HEK293T (cell line): ENCODE measurements around the gene HOXC5.

Experiments used
- CTCF ChIA-PET: fragments of 350-600 bp; formaldehyde crosslinking; extraction: SDS; loops from one replicate; lab custom pipeline; 2021; ENCODE audit warnings: antibody characterized with exemption, inconsistent platforms; lab: Yijun Ruan, JAX
- POLR2A ChIA-PET: fragments of 350-600 bp; formaldehyde crosslinking; extraction: SDS; loops from one replicate; lab custom pipeline; 2020; ENCODE audit warnings: antibody characterized with exemption, inconsistent platforms; lab: Yijun Ruan, JAX
- DNase-seq: peaks from one replicate; pipeline ENCODE4 v3.0.0; 2012; ENCODE audit warnings: mixed read lengths; ENCODE audit errors: extremely low spot score
- ARNT ChIP-seq: fragments of 450-650 bp; IDR thresholded peaks from 2 replicates; pipeline ENCODE4 v1.6.1; 2017; ENCODE audit warnings: mild to moderate bottlenecking
- BHLHE40 ChIP-seq: fragments of 450-650 bp; IDR thresholded peaks from 2 replicates; pipeline ENCODE4 v1.6.1; 2016; ENCODE audit warnings: mild to moderate bottlenecking, moderate library complexity, borderline replicate concordance
- CTBP1 ChIP-seq: fragments of 450-650 bp; IDR thresholded peaks from 2 replicates; pipeline ENCODE4 v1.6.1; 2016; ENCODE audit warnings: borderline replicate concordance
- ELF4 ChIP-seq: fragments of 450-650 bp; IDR thresholded peaks from 2 replicates; pipeline ENCODE4 v1.6.1; 2017; ENCODE audit warnings: antibody characterized with exemption
- FOXA1 ChIP-seq: fragments of 450-650 bp; IDR thresholded peaks from 2 replicates; pipeline ENCODE4 v1.6.1; 2016; ENCODE audit warnings: mild to moderate bottlenecking
- FOXK2 ChIP-seq: fragments of 450-650 bp; IDR thresholded peaks from 2 replicates; pipeline ENCODE4 v1.6.1; 2016; ENCODE audit warnings: mild to moderate bottlenecking
- FOXM1 ChIP-seq: fragments of 450-650 bp; IDR thresholded peaks from 2 replicates; pipeline ENCODE4 v1.6.1; 2017; ENCODE audit warnings: mild to moderate bottlenecking, borderline replicate concordance
- HDGF ChIP-seq: fragments of 450-650 bp; IDR thresholded peaks from 2 replicates; pipeline ENCODE4 v1.6.1; 2017; ENCODE audit warnings: antibody characterized with exemption, borderline replicate concordance
- L3MBTL2 ChIP-seq: fragments of 450-650 bp; conservative IDR thresholded peaks from 2 replicates; pipeline ENCODE4 v1.6.1; 2016; ENCODE audit warnings: mild to moderate bottlenecking
- LEF1 ChIP-seq: fragments of 450-650 bp; IDR thresholded peaks from 2 replicates; pipeline ENCODE4 v1.6.1; 2017; ENCODE audit warnings: mild to moderate bottlenecking, borderline replicate concordance
- NFRKB ChIP-seq: fragments of 450-650 bp; IDR thresholded peaks from 2 replicates; pipeline ENCODE4 v1.6.1; 2016; ENCODE audit warnings: mild to moderate bottlenecking, moderate library complexity
- PKNOX1 ChIP-seq: fragments of 450-650 bp; IDR thresholded peaks from 2 replicates; pipeline ENCODE4 v1.6.1; 2016
- SP1 ChIP-seq: fragments of 450-650 bp; IDR thresholded peaks from 2 replicates; pipeline ENCODE4 v1.6.1; 2017
- SUZ12 ChIP-seq: fragments of 450-650 bp; IDR thresholded peaks from 2 replicates; pipeline ENCODE4 v1.6.1; 2016; ENCODE audit warnings: mild to moderate bottlenecking
- TARDBP ChIP-seq: fragments of 450-650 bp; IDR thresholded peaks from 2 replicates; pipeline ENCODE4 v1.6.1; 2016
- ZNF384 ChIP-seq: fragments of 450-650 bp; IDR thresholded peaks from 2 replicates; pipeline ENCODE4 v1.6.1; 2016

Gene HOXC5

GRCh38 chr12:54042970-54043853 lies 10.4 kb downstream of the HOXC5 start:
- DNase-seq, result no peak
- TF ChIP-seq ARNT (no peak), SP1 (no peak), L3MBTL2 (no peak), HDGF (no peak), FOXM1 (no peak)
- POLR2A ChIA-PET, result interaction anchor here (8.0 kb wide), 1 partner anchor 9 kb away, joined by 117 read pairs; the partner anchor contains the start of gene HOXC4
- CTCF ChIA-PET, result no interaction called here

- TF ChIP-seq L3MBTL2 (no peak), ELF4 (no peak), BHLHE40 (no peak), FOXA1 (no peak), ZNF384 (no peak), SUZ12 (no peak), NFRKB (no peak), CTBP1 (no peak), PKNOX1 (no peak), TARDBP (no peak), FOXK2 (no peak), LEF1 (no peak), HDGF (no peak), FOXM1 (no peak), ARNT (no peak), SP1 (no peak)
- ChIA-PET POLR2A (no interaction called here), CTCF (interaction anchor here (0.6 kb wide), 1 partner anchor 12 kb away, joined by 9 read pairs; no protein-coding TSS in a partner anchor)
- DNase-seq, result no peak
Observed at GRCh38 chr12:54044425-54045103, 11.7 kb downstream of the HOXC5 start.

- no peak for TF ChIP-seq SUZ12
- no peak for TF ChIP-seq LEF1
- TF ChIP-seq CTBP1, result no peak
- TF ChIP-seq FOXK2, result no peak
- no peak for TF ChIP-seq ZNF384
- TF ChIP-seq NFRKB, result no peak
- TF ChIP-seq HDGF, result no peak
- no peak for TF ChIP-seq TARDBP
- ChIA-PET CTCF (interaction anchor here (0.6 to 0.8 kb wide), 2 partner anchors 11 to 13 kb away, joined by 3 to 9 read pairs; no protein-coding TSS in a partner anchor), POLR2A (no interaction called here)
- DNase-seq, result no peak
Observed at GRCh38 chr12:54045401-54045800, 12.6 kb downstream of the HOXC5 start.

GRCh38 chr12:54045868-54046521 lies 13.1 kb downstream of the HOXC5 start:
- ChIA-PET CTCF (interaction anchor here (0.8 kb wide), 1 partner anchor 11 kb away, joined by 3 read pairs; no protein-coding TSS in a partner anchor), POLR2A (no interaction called here)
- DNase-seq, result no peak
- TF ChIP-seq LEF1 (no peak), NFRKB (no peak), SP1 (no peak)

GRCh38 chr12:54046809-54047159 lies 13.9 kb downstream of the HOXC5 start:
- no peak for DNase-seq
- POLR2A ChIA-PET, result no interaction called here
- no peak for TF ChIP-seq ARNT
- no peak for TF ChIP-seq SUZ12
- no peak for TF ChIP-seq FOXM1
- TF ChIP-seq NFRKB, result no peak
- no peak for TF ChIP-seq ELF4
- TF ChIP-seq CTBP1, result no peak
- TF ChIP-seq FOXK2, result no peak
- TF ChIP-seq L3MBTL2, result no peak
- no peak for TF ChIP-seq ZNF384
- no peak for TF ChIP-seq TARDBP
- TF ChIP-seq LEF1, result no peak
- no peak for TF ChIP-seq SP1
- no peak for TF ChIP-seq HDGF
- no peak for TF ChIP-seq FOXA1
- no peak for TF ChIP-seq PKNOX1
- TF ChIP-seq BHLHE40, result no peak
- CTCF ChIA-PET, result no interaction called here
